SK-N-MC (cell line): ENCODE results near the gene TMEM129.

Experiments used
- DNase-seq: peaks from one replicate; pipeline ENCODE4 v3.0.0-alpha.2; 2011; ENCODE audit warnings: low read depth, low spot score
- H3K27ac ChIP-seq: fragments of 200-600 bp; sonication (generic); 2 replicates; pipeline ENCODE4 v1.5.1; 2016; ENCODE audit warnings: mixed run types
- H3K36me3 ChIP-seq: fragments of 200-600 bp; sonication (generic); 2 replicates; pipeline ENCODE4 v1.6.1; 2017; ENCODE audit warnings: antibody characterized with exemption, low read length, mixed read lengths; ENCODE audit not compliant: insufficient read depth
- H3K4me3 ChIP-seq: fragments of 200-600 bp; sonication (generic); 2 replicates; pipeline ENCODE4 v1.5.1; 2016
- H3K9ac ChIP-seq: fragments of 200-600 bp; sonication (generic); 2 replicates; pipeline ENCODE4 v1.8.0; 2017; ENCODE audit warnings: mixed run types, mixed read lengths; ENCODE audit not compliant: insufficient read length
- H3K9me3 ChIP-seq: fragments of 200-600 bp; sonication (generic); 2 replicates; pipeline ENCODE4 v1.6.1; 2017; ENCODE audit warnings: low read depth, mild to moderate bottlenecking, antibody characterized with exemption, low read length, moderate library complexity, mixed read lengths
- EZH2 ChIP-seq: fragments of 200-600 bp; sonication (generic); IDR thresholded peaks from one replicate; pipeline ENCODE4 v1.6.1; 2017; ENCODE audit warnings: antibody characterized with exemption
- FOXP2 ChIP-seq: optimal IDR thresholded peaks from 2 replicates; pipeline ENCODE3; 2011; ENCODE audit warnings: mild to moderate bottlenecking, moderate library complexity; ENCODE audit not compliant: insufficient read depth; ENCODE audit errors: extremely low read length, control extremely low read depth
- POLR2AphosphoS5 ChIP-seq: IDR thresholded peaks from 2 replicates; pipeline ENCODE4 v1.6.1; 2012; ENCODE audit warnings: mild to moderate bottlenecking, low read depth, low read length, borderline replicate concordance

Gene TMEM129

GRCh38 chr4:1740021-1740545 is 19.0 kb upstream of the TMEM129 start:
- peaks cover 82% of the 10 kb centered on the region for H3K36me3 ChIP-seq

GRCh38 chr4:1739358-1739757 is 18.2 kb upstream of the TMEM129 start:
- Histone ChIP-seq H3K27ac (no peak overlapping the region), H3K9me3 (peaks cover 11% of the 10 kb centered on the region; the same call in 1 of the 2 replicates), H3K36me3 (peaks cover 82% of the 10 kb centered on the region), H3K4me3 (no peak overlapping the region), H3K9ac (no peak overlapping the region)
- no peak for DNase-seq
- TF ChIP-seq POLR2AphosphoS5 (no peak), FOXP2 (no peak), EZH2 (no peak)

More at GRCh38 chr4:1740021-1740545, 19.0 kb upstream of the TMEM129 start:
- H3K9ac ChIP-seq, result no peak overlapping the region
- no peak overlapping the region for H3K4me3 ChIP-seq
- H3K27ac ChIP-seq, result no peak overlapping the region
- TF ChIP-seq EZH2 (no peak), FOXP2 (no peak), POLR2AphosphoS5 (no peak)
- DNase-seq, result no peak
- H3K9me3 ChIP-seq, result peaks cover 11% of the 10 kb centered on the region; the same call in 1 of the 2 replicates

DNA sequence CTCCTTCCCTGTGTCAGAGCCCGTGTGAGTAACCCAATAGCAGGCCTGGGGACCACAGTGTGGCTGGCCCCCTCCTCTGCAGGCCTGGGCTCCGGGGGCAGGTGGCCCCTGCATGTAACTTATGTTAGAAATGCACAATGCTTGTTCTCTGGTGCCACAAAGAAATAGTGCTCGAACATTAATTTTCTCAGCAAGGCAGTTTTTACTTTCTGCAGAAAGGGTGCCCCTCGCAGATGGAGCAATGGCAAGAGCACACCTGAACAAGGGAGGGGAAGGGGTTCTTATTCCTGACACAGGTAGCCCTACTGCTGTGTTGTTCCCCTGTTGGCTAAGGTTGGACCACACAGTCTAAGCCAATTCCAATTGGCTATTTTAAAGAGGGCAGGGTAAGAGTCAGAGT is 17.3 kb upstream of the TMEM129 start:
- peaks cover 11% of the 10 kb centered on the region; the same call in 1 of the 2 replicates for H3K9me3 ChIP-seq
- TF ChIP-seq POLR2AphosphoS5, result no peak
- no peak for TF ChIP-seq EZH2
- TF ChIP-seq FOXP2, result no peak
- no peak for DNase-seq
- H3K36me3 ChIP-seq, result peaks cover 87% of the 10 kb centered on the region
- no peak overlapping the region for H3K4me3 ChIP-seq
- H3K27ac ChIP-seq, result no peak overlapping the region
- no peak overlapping the region for H3K9ac ChIP-seq

DNA sequence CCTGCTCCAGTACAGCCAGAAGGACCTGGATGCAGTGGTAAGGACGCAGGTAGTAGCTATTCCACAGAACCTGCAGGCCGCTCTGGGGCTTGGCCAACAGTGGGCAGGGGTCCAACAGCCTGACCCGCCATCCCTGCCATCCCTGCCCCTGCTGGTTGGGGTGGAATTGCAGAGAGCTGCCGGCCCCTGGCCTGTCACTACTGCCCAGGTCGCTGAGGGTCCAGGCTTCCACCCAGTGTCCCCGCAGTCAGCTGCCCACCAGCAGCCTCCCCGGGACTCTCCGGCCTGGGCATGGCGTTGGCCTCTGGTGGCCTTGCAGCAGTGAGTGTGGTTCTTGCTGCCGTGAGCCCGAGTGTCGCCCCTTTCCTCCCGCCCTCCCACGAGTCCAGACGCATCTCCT is 16.5 kb upstream of the TMEM129 start:
- H3K27ac ChIP-seq, result no peak overlapping the region
- DNase-seq, result no peak
- TF ChIP-seq POLR2AphosphoS5 (no peak), EZH2 (no peak), FOXP2 (no peak)
- no peak overlapping the region for H3K4me3 ChIP-seq
- H3K36me3 ChIP-seq, result peaks cover 93% of the 10 kb centered on the region
- H3K9ac ChIP-seq, result no peak overlapping the region
- peaks cover 11% of the 10 kb centered on the region; the same call in 1 of the 2 replicates for H3K9me3 ChIP-seq

- no peak overlapping the region for H3K27ac ChIP-seq
- H3K36me3 ChIP-seq, result peaks cover 98% of the 10 kb centered on the region
- H3K9ac ChIP-seq, result no peak overlapping the region
- no peak for TF ChIP-seq FOXP2
- TF ChIP-seq POLR2AphosphoS5, result no peak
- TF ChIP-seq EZH2, result no peak
- DNase-seq, result no peak
- peaks cover 11% of the 10 kb centered on the region; the same call in 1 of the 2 replicates for H3K9me3 ChIP-seq
- H3K4me3 ChIP-seq, result no peak overlapping the region
These were observed 15.7 kb upstream of the TMEM129 start for GRCh38 chr4:1736812-1737211.

DNA sequence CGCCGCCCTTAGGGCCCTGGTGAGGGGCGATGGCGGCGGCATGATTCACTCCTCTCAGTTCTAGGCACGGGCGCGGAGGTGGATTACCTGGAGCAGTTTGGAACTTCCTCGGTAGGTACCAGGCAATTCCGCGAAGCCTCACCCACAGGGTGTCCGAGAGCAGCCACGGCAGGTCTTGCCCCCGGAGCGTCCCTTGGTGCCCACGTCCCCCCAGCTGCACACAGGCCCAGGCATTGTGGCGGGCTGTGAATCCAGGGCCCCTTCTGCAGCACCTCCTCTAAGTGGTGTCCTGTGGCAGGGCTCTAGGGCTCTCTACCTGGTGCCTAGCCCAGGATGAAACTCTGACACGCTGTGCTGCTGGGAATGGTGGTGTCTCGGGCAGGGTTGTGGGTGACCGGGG is 14.1 kb upstream of the TMEM129 start:
- Histone ChIP-seq H3K4me3 (no peak overlapping the region), H3K9ac (no peak overlapping the region), H3K36me3 (peaks cover 97% of the 10 kb centered on the region), H3K27ac (no peak overlapping the region), H3K9me3 (peaks cover 11% of the 10 kb centered on the region; the same call in 1 of the 2 replicates)
- no peak for DNase-seq
- no peak for TF ChIP-seq FOXP2
- TF ChIP-seq EZH2, result no peak
- TF ChIP-seq POLR2AphosphoS5, result no peak

DNA sequence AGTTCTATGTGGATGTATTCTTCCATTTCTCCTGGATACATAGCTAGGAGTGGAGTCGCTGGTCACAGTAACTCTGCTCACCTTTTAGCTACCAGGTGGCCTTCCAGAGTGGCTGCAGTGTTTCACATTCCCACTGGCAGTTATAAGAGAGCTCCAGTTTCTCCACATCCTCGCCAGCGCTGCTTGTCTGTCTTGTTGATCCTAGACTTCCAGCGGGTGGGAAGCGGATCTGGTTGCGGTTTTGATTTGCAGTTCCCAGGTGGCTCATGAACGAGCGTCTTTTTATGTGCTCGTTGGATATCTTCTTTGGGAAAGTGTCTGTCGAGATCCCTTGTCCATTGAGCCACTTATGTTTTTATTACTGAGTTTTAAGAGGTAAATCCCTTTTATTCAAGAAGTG is 11.8 kb upstream of the TMEM129 start:
- Histone ChIP-seq H3K4me3 (no peak overlapping the region), H3K27ac (no peak overlapping the region), H3K36me3 (peaks cover 95% of the 10 kb centered on the region), H3K9ac (no peak overlapping the region), H3K9me3 (peaks cover 9% of the 10 kb centered on the region; the same call in 1 of the 2 replicates)
- DNase-seq, result no peak
- TF ChIP-seq EZH2 (no peak), POLR2AphosphoS5 (no peak), FOXP2 (no peak)

DNA sequence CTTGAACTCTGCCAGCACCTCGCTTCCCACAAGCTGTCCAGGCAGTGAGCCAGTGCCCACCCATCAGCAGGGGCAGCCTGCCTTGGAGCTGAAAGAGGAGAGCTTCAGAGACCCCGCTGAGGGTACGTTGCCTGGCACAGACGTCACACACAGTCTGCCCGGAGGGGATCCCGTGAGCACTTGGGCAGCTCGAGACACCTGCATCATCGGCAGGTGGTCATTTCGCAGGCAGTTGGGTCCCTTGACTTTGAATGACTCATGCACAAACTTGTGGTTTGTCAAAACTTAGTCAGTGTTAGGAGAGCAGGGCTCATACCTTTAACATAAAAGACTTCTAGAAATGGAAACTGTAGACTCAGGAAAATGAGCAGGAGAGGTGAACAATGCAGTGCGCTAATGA is 10.1 kb upstream of the TMEM129 start:
- Histone ChIP-seq H3K27ac (no peak overlapping the region), H3K4me3 (no peak overlapping the region), H3K9me3 (no peaks in the 10 kb centered on the region), H3K9ac (no peak overlapping the region), H3K36me3 (peaks cover 95% of the 10 kb centered on the region)
- TF ChIP-seq POLR2AphosphoS5, result no peak
- TF ChIP-seq FOXP2, result no peak
- no peak for TF ChIP-seq EZH2
- DNase-seq, result no peak
